GM18519 (cell line): ENCODE data around the gene TMEM132C.

Experiments
- ATAC-seq: cut with Tn5 transposase; IDR thresholded peaks from one replicate; pipeline ENCODE4 v1.9.1; 2021; ENCODE audit warnings: mild to moderate bottlenecking, moderate library complexity; ENCODE audit not compliant: unreplicated experiment, low FRiP score

Gene TMEM132C

DNA sequence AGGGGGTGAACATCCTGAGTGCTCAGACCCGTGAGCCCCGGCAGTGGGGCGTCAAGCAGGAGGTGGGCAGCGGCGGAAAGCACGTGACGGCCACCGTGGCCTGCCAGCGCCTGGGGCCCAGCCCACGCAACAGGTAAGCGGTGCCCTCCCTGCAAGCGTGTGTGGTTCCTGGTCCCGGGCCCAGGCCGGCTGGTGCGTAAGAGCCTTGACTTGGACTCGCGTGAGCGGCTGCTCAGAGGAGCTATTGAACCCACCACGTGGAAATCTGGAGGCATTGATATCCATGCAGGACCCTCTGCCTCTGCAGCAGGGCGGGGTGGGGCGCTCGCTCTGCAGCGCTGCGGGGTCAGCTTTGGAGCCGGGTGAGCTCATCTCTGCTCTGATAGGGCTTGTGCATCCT lies 277.0 kb downstream of the TMEM132C start:
- ATAC-seq = no peak

DNA sequence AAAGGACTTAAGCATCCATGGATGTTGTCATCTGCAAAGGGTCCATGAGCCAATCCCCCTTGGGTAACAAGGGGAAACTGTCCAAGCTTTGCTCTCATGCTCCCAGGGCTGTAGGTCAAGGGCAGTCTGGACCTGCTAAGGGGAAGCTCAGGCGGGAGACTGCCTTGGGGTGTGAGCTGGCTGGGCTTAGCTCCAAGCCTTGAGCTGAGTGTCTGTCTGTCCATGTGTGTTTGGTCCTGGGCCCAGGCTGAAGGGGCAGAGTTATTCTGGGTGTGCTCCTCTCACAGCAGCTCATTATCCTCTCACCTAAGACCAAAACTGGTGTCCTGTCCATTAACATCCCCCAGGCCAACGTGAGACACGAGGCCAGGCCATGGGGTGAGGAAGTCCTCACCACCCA lies 282.0 kb downstream of the TMEM132C start:
- ATAC-seq = no peak

DNA sequence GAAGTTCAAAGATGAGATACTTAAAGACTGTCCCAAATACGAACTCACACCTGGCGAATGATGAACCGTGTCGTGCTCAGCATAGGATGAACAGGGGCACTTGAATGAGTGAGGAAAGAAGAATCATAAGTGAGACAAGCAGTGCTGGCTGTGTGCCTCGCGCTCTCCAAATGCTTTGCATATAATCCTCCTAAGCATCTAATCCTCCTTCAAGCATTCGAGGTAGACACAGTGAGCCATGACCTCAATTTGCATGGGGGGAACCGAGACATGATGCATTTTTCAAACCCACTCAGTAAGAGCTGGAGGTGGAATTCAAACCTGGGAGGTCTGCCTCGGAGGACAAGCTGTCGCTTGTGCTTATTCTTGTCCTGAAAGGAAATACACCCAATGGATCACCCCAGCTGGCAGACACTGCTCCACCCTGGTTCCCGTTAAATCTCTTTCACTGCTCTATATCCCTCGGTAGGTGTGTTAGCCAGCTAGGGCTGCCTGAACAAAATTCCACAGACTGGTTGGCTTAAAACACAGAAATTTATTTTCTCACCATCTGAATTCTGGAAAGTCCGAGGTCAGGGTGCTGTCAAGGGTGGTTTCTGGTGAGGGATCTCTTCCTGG lies 282.7 kb downstream of the TMEM132C start:
- no peak for ATAC-seq

DNA sequence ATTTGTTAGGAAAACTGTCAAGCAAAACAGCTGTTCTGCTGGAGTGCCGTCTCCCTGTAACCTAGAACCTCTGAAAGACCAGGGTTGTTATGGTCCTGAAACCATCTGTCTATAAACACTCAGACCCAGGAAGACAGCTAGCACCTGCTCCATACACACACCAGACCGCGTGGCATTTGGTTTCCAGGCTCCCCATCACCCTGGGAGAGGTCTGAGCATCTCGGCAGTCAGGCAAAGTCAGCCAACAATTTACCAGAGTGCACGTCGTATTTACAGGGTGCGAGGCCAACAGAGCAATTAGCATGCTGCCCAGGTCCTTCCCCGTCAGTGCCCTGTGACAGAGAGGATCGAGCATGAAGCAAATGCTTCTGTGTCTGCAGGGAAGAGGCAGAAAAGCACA lies 284.3 kb downstream of the TMEM132C start:
- no peak for ATAC-seq

DNA sequence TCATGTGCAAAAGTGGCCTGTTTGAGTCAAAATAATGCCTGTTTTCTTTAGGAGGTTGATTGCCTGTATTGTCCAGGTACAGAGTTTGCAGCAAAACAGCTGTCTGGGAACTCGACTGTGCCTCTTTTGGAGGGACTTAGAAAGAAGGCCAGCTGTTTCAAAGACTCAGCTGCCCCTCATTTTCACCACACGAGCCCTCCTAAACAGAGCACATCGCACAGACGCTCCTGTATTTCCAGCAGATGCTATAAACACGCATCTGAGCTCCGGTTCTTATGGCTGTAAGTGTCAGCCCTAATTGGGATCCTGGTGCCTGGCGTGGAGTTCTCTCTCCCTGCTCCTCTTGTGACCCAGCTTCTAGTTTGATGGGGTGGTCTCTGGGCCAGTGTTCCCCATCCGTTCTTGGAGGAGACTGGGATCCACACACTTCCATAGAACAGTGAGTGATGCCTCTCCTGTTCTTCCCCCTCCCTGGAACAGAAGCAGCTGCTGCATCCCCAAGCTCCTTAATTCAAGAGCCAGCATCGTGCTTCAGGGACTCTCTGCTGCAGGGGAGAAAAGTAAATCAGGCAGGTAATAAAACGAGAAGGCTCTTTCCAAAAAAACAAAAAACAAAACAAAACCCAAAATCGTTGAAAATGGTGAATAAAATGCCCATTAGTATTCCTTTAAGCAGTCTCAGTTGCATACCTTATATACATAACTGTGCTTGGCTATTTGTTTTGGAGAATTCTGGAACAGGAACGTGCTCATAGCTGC lies 287.8 kb downstream of the TMEM132C start:
- no peak for ATAC-seq

DNA sequence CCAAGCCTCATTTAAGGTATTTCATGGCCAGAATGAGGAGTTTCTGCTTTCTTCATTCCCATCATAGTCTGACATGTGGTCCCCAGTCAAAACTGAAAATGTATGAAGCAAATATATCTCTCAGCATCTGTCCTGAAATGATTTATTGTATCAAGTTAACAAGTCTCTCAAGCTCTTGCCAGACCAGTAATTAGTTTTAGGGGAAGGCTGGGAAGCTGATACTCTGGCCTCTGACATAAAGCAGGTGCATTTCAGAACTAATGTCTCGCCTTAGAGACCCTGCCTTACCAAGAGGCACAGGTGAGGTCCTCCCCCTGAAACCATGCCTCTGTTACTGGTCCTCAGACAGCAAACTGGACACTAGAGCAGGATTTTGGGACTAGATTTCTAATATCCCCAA lies 290.3 kb downstream of the TMEM132C start:
- ATAC-seq = no peak

DNA sequence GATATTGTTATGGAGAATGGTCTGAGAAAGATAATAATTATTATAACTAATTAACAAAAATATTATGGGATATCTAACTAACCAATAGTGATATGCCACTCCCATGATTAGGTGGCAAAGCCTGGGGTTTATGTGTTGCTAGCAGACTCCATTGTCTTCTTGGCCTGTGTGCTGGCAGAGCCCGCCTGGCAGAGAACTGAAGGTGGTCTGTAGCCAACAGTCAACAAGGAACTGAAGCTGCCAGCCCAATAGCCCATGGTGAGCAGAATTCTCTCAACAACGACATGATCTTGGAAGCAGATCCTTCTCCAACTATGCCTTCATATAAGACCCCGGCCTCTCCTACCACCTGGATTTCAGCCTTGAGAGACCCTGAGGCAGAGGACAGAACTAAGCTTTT lies 298.0 kb downstream of the TMEM132C start:
- no peak for ATAC-seq

DNA sequence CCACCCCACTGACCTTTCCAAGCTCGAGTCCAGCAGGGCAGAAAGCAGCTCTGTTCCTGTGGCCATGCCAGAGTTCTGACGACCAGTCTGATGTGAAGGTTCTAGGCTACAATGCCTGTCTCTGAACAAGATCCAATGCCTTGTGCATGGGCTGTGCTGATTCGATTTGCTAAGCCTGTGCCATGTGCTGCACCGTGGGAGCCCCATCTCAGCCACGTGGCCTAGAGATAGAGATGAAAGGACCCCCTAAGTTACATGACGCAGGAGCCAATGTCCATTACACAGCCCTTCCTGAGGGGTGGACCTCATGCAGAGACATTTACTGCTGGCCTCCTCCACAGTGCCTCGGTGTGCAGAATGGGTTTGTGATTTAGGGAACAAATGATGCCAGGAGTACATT lies 300.8 kb downstream of the TMEM132C start:
- ATAC-seq = no peak

DNA sequence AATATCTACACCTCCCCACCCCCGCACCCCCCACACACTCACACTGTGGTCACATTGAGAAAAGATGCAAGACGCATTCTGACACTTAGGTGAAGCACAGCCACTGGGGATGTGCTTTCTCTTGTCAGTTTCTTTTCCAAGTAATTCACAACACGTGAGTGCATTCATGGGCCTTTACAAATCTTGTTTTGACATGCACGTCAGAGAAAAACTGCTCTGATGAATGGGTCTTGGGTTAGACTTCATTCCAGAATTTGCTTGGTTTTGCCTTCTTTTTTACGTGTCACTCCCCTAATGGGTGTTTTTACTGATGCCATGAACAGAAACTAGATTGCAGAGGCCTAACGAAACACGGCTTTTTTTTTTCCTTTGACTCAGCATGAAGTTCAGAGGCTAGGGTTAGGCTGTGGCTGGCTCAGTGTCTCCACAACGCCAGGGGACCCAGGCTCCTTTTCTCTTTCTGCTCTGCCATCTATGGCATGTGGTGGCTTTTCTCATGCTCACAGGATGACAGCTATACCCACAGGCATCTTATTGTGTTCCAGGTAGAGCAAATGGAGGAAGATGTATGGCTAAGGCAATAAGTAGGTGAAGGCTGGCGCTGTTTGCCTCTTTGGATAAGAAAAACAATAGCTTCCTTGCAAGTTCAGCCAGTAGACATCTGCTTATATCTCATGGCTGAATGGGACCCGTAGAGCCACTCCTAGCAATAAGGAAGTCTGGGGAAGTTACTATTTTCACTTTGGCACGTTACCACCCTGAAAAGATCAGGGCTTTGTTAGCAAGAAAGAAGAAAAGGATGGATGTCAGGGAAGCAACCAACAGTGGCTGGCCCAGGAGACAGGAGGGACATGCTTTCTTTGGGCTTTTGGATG lies 303.5 kb downstream of the TMEM132C start:
- ATAC-seq = no peak

DNA sequence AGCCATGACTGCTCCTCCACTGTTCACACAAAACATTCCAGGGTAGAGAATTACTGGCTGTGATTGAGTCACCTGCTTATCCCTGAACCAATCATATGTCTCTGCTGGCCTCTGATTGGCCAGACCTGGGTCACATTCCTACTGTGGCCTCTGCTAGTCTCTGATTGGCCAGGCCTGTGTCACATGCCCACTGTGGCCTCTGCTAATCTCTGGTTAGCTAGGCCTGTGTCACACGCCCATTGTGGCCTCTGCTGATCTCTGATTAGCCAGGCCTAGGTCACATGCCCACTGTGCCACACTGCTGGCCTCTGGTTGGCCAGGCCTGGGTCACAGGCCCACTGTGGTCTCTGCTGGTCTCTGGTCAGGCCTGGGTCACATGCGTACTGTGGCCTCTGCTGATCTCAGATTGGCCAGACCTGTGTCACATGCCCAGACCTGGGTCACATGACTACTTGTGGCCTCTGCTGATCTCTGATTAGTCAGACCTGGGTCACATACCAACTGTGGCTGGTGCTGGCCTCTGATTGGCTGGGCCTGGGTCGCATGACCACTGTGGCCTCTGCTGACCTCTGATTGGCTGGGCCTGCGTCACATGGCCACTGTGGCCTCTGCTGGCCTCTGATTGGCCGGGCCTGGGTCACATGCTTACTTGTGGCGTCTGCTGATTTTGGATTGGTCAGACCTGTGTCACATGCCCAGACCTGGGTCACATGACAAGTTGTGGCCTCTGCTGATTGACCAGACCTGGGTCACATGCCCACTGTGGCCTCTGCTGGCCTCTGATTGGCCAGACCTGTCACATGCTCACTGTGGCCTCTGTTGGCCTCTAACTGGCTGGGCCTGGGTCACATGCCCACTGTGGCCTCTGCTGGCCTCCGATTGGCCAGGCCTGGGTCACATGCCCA lies 305.2 kb downstream of the TMEM132C start:
- ATAC-seq = no peak

DNA sequence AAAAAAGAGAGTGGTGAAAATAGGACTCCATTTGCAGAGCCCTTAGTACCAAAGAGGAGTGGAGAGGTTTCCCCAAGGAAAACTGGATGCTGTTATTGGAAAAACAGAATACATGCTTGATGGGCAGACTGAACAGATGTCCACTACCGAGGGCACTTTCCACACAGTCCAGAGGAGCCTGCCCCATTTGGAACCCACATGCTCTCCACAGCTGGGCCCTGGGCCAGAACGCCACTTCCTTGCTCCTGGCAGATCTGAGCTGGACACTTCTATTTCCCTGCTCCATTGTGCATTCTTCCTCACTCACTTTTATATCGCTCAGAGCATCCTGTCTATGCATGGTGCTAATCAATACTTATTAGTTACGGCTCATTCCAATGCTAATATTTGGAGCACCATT lies 306.9 kb downstream of the TMEM132C start:
- ATAC-seq = no peak

DNA sequence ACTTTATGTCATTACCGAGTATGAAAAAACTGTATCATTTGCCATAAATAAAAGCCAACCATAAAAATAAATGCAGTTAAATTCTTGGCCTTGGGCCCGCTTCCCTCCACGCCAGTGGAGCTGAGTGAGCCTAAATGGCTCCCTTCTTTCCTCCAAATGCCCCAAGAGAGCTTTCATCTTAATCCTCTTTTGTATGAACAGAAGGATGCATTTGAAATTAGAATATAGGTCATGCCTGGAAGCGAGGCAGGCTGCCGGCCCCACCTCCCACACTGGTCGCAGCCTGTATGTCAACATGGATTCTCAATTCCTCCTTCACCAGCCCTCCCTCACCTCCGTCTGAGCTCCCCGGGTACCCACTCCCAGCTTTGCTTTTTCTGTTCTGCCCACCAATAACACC lies 311.1 kb downstream of the TMEM132C start:
- ATAC-seq = no peak

DNA sequence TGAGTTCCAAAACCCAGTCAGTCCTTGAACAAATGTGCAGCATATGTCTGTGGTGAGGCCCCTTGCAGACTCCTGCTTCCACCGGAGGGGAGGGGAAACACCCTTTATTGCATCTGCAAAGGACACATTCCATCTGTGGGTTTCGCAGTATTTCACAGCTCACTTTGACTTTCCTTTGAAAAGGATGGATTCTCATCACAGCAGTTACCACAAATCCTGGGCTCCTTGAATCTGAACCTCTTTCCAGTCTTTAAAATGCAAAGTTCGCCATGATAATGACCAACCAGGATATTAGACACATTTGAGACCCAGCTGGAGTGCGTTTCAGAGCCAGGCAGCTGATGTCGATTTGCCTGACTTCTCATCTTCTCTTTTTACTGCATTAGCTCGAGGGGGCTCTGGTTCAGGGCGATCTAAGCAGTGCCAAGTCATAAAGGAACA lies 314.4 kb downstream of the TMEM132C start:
- no peak for ATAC-seq

DNA sequence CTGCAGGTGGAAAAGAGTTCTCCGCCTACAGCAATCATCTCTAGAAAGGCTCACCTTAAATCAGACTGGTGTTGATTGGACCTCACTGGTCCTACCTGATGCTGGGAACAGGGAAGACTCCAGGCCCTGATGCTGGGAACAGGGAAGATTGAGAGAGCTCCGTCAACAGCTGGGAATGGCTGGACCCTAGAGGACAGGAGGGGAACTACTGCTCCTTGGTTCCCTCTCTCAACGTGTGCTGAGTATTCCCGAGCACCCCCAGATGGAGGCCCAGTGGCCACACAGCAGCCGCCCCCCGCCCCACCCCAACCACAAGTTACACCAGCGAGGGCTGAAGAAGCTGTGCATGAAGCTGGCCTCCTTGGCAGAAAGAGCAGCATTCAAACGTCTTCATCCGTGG lies 316.5 kb downstream of the TMEM132C start:
- no peak for ATAC-seq

DNA sequence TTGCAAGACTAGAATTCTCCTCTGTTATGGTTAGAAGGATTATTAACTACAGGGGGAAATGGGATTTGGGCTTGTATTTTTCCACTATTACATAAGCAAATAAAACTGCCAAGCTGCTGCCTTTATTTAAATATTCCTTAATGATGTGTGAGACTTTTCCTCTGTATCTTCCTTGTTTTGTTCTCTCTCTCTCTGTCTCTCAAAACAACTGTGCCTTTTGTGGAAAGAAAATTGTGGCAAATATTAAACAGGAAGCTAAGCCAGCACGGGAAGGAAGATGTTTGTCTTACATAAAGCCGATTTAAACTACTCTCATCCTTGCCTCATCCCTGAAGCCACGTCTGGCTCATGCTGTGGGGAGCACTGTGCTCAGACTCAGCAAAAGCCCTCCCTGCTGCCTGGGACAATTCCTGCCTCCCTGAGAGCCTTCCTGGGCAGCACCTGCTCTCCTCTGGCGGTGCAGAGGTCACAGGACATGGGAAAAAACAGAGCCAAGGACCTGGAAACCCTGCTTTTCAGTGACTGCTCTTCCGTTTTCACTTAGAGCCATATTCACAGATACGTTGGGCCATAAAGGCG lies 319.6 kb downstream of the TMEM132C start:
- no peak for ATAC-seq

DNA sequence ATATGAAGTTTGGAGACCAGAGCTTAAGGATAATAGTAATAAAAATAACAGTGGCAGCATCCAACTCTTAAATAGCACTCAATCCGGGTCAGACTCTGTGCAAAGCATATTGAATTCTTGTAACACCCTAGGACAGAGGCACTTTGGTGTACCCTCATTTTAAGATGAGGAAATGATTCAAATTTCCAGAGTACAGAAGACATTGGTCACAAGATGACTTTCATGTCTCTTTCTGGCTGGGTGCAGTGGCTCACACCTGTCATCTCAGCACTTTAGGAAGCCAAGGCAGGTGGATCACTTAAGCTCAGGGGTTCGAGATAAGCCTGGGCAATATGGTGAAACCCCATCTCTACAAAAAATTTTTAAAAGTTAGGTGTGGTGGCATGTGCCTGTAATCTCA lies 320.9 kb downstream of the TMEM132C start:
- no peak for ATAC-seq

DNA sequence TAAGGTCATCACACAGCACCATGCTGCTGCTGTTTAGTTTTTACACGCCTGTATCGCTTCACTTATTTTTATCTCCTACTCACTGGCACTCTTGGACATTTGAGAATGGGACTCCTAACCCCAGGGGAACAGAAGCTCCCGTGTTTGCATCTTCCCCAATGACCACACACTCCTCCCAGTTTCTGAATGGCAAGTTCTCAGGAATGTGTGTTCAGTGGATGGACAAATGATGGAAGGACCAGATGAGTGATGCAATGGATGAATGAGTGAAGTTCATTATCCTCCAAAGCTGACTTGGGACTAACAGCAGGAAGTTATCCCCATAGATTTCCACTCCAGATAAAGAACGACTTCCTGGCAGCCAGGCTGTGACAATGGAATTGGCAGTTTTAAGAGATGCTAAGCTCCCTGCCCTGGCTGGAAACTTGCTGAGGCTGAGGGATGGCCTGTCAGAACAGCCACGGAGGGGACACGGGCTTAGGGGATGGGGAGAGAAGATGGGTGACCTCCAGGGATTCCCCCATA lies 325.3 kb downstream of the TMEM132C start:
- ATAC-seq = no peak

DNA sequence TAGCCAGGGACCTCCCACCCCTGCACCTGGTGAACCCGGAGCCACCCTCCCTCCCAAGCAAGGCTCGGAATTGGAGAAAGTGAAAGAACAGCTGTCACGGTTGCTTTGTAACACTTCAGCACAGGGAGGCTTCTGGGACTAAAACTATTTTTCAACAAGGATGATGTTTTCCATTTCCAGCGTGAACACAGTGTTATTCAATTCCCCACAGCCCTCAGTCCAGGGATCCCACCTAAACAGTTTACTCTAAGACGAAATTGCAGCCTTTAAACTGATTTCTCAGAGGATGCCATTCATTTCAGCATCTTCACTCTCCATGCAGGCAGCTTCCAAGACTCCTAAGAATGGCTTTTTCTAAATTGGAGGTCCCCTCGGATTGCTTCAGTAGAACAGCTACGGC lies 327.6 kb downstream of the TMEM132C start:
- no peak for ATAC-seq

DNA sequence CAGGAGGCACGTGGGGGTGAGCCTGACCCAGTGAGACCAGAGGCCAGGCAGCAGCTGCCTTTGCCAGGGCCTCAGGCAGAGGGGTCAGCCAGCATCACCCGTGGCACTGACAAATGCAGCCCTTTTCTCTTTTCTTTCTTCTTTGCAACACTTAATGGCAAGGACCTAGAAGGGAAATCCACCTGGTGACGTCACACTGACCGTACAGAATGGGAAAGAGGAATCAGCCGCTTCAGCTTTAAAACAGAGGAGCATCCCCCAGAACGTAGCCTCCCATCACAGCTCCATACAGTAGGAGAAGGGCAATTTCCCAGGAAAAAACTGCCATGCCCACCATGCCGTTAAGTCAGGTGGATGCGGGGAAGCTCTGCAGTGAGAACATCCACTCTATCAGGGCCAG lies 328.6 kb downstream of the TMEM132C start:
- ATAC-seq = no peak

DNA sequence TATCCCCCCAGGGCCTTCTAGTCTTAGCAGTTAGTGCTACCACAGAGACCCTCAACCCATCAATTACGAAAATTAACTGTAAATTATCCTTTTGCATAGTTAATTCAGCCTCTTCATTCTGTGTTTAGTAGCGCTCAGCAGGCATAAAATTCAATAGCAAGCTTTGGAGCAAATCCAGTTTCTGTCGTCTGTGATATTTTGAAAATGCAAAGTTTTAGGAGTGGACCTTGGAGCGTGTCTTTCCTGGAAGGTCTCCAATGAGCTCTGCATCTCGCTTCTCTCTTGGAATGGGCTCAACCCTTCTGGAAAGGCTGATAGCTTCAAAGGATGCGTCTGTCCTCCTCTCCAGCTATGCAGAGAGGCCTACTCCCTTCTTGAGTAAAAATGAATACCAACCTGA lies 333.9 kb downstream of the TMEM132C start:
- no peak for ATAC-seq
